HG03565 (cell line): ENCODE data around the gene GPSM3.
"Not testable (repeated sequence)": the region's sequence is repeated elsewhere in the genome, so short reads cannot be mapped to it uniquely, and the experiment has no call there.

Experiments used
- ATAC-seq: cut with Tn5 transposase; IDR thresholded peaks from one replicate; pipeline ENCODE4 v1.9.1; 2021; ENCODE audit warnings: mild to moderate bottlenecking, moderate library complexity; ENCODE audit not compliant: unreplicated experiment

GPSM3 gene, protein sequence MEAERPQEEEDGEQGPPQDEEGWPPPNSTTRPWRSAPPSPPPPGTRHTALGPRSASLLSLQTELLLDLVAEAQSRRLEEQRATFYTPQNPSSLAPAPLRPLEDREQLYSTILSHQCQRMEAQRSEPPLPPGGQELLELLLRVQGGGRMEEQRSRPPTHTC

DNA sequence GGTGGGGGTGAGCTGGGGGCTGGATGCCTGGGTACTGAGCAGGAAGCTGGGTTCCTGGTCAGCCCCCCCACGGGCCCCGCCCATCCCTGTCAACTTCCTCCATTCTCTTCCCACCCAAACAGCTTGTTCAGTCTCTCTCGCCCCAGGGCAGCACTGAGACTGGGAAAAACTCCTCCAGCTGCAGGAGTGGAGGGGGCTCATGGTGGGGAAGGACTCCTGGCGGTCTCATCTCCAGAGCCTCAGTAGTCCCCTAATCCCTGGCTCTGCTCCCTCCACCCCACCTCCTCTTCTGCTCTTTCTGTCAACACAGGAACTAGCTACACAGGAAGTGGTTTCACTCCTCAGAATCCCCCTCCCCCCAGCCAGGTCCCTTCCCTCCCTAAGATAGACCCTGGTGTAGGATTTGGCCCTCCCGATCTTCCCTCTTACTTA lies at the start of gene GPSM3:
TSS of gene GPSM3 (minus strand) at position 36 of the 432 bp plus-strand sequence. CDS start 130 bp downstream, outside the sequence.
- ATAC-seq = no peak

DNA sequence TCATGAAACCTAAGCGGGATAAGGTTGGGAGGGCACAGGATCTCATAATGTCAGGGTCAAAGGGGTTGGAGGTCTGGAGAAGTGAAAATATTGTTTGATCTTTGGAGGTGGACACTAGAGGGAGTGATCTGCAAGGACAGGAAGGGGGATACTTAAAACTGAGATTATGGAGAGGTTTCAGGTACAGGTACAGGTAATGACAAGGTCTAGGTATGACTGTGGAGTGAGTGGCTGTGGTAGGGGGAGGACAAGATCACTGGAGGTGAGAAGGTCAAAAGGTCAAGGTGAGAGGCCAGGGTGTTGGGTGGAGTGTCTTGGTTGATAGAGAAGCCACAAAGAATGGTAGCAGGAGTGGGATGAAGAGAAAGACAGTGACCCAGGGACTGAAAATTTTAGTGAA lies 48.2 kb upstream of the GPSM3 start:
- ATAC-seq = no peak

DNA sequence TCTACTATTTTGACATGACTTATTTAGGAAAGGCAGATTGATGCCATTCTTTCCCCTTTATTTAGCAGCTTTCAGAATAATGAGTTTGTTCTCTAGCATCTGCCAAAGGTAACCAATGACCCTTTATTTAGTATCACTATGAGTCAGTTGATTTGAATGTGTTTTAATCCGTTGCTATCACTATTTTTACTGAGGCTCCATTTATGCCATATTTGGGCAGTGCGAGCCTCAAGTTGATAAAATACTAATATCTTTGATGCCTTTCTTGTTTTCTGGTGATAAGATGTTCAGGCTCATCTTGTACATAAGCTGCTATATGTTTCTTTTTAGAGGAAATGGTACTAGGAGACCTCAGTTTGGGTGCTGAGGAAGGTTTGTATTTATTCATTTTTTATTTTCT lies 47.0 kb upstream of the GPSM3 start:
- no peak for ATAC-seq

GRCh38 chr6:32234934-32235333 lies 42.5 kb upstream of the GPSM3 start:
- ATAC-seq = no peak

GRCh38 chr6:32226434-32226833 lies 34.0 kb upstream of the GPSM3 start:
- no peak for ATAC-seq

DNA sequence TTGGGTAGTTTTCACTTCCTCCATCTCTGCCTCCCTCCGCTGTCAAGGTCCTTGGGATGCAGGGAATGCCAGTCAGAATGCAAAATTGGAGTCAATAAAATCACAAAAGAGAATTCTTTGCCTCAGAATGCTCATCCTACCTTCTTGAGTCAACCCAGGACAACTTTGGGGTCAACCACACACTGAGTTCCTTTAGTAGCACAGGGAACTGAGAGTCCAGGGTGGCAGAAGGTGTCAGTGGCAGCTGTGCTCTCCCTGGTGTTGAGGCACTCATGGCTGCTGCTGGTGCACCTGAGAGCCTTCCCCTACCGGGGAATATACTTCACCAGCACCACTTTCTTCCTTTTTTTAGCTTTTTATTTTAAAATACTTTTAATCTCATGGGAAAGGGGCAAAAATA lies 32.3 kb upstream of the GPSM3 start:
- no peak for ATAC-seq

- no peak for ATAC-seq
Measured at GRCh38 chr6:32223258-32224235, 31.1 kb upstream of the GPSM3 start, which contains the start of gene NOTCH4. NOTCH4 (minus strand) TSS chr6:32224067; CDS start chr6:32223928, 139 bp downstream.

- no peak for ATAC-seq
Measured at GRCh38 chr6:32222333-32223230, 30.1 kb upstream of the GPSM3 start.

DNA sequence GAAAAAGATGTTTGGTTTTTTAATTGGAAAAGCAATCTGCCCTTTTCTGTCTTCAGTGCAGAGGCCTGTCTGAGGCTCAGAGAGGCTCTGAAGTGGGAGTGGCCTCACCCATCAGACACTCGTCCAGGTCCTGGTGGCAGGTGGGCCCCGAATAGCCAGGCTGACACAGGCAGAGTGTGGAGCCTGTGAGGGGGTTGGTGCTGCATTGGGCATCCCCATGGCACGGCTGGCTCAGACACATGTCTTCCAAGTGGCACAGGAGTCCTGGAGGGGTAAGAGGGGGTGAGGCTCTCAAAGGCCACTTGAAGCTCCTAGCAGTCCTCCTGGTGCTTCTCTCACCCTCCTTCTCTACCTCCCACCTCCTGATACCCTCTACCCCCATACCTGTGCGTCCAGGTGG lies 27.6 kb upstream of the GPSM3 start:
- ATAC-seq = no peak

- ATAC-seq = no peak
Measured at GRCh38 chr6:32218167-32218566, 25.7 kb upstream of the GPSM3 start.

- ATAC-seq = no peak
Measured at GRCh38 chr6:32216998-32217397, 24.6 kb upstream of the GPSM3 start.

- ATAC-seq = no peak
Measured at GRCh38 chr6:32216285-32216684, 23.8 kb upstream of the GPSM3 start.

- no peak for ATAC-seq
Measured at GRCh38 chr6:32215617-32216016, 23.2 kb upstream of the GPSM3 start.

GRCh38 chr6:32214126-32214525 lies 21.7 kb upstream of the GPSM3 start:
- ATAC-seq = no peak

- ATAC-seq = no peak
Measured at GRCh38 chr6:32213649-32214048, 21.2 kb upstream of the GPSM3 start.

GRCh38 chr6:32212076-32212760 lies 19.8 kb upstream of the GPSM3 start:
- no peak for ATAC-seq

GRCh38 chr6:32211432-32211831 lies 19.0 kb upstream of the GPSM3 start:
- not testable (repeated sequence) for ATAC-seq

GRCh38 chr6:32210191-32210601 lies 17.8 kb upstream of the GPSM3 start:
- ATAC-seq = no peak

GRCh38 chr6:32208996-32209395 lies 16.6 kb upstream of the GPSM3 start:
- no peak for ATAC-seq

GRCh38 chr6:32204268-32204715 lies 11.8 kb upstream of the GPSM3 start:
- no peak for ATAC-seq
